Testis (tissue), 3 donors: Measurements from ENCODE around the gene MUC2. TPM values are rescaled to one million over a fixed set of nuclear protein-coding genes. Genes with fewer than 3 reads are reported as not detected.

Source experiments
- DNase-seq: peaks from one replicate; pipeline ENCODE4 v3.0.0-alpha.2; 2019
- H3K27ac ChIP-seq, 2 donors: fragments of 200-600 bp; sonication (generic); one replicate each; pipeline ENCODE4 v1.5.1; 2019
- H3K27me3 ChIP-seq: fragments of 200-600 bp; sonication (generic); one replicate; pipeline ENCODE4 v1.5.1; 2019
- H3K36me3 ChIP-seq: fragments of 200-600 bp; sonication (generic); one replicate; pipeline ENCODE4 v1.5.1; 2017; ENCODE audit warnings: low read depth; ENCODE audit errors: missing control alignments
- H3K4me1 ChIP-seq: fragments of 200-600 bp; sonication (generic); one replicate; pipeline ENCODE4 v1.5.1; 2019
- H3K4me3 ChIP-seq, 2 donors: fragments of 200-600 bp; sonication (generic); one replicate each; pipeline ENCODE4 v1.5.1; 2017 to 2019
- H3K9me3 ChIP-seq: fragments of 200-600 bp; sonication (generic); one replicate; pipeline ENCODE4 v1.5.1; 2017
- POLR2A ChIP-seq: fragments of 450-650 bp; IDR thresholded peaks from one replicate; pipeline ENCODE4 v1.6.1; 2017; ENCODE audit warnings: antibody characterized with exemption, mild to moderate bottlenecking, moderate library complexity
- WGBS, 2 donors: methylation state at CpG; one replicate each; pipeline ENCODE4 v1.1.5; 2018; 5-methylcytosine and 5-hydroxymethylcytosine counted together
- intact Hi-C: fragments of 100-400 bp; cut with DNase I; formaldehyde crosslinking; loops from one replicate; pipeline ENCODE4 v1.15.1; 2023; ENCODE audit warnings: low total_unique reads
- polyA plus RNA-seq: library from polyadenylated mRNA; stranded (reverse); fragments of 350-450 nt; fragmentation: Illumina TruSeq; extraction: RNeasy Lipid Tissue Mini Kit (QIAGEN cat#74804); gene quantifications from one replicate; pipeline ENCODE4 v1.2.3, GENCODE V29; 2014; ENCODE audit warnings: low read depth, low replicate concordance; ENCODE audit not compliant: insufficient read depth
- total RNA-seq, 2 donors: library from RNA; depleted of rRNA; stranded (reverse); fragments of >200 nt; gene quantifications; one replicate each; pipeline ENCODE4 v1.2.3, GENCODE V29; 2016
- TF ChIP-seq, protein P1 (sequence below), 3 experiments: fragments of 450-650 bp in 2 of 3; fragments of 200-600 bp in 1 of 3; sonication (generic) in 1 of 3; IDR thresholded peaks; one replicate each; pipeline ENCODE4 v1.5.1; 2016 to 2019; ENCODE audit warnings: antibody characterized with exemption in 3 of 3, mild to moderate bottlenecking in 2 of 3, moderate library complexity in 1 of 3

The MUC2 gene
- total and polyA plus RNA-seq, 3 donors from 2014 or later: 0.41 to 0.93 (median 0.47) TPM

GRCh38 chr11:1088927-1089737, 14.5 kb downstream of the MUC2 start:
- 86 to 90% methylated on average over 18 to 32 of the region's 33 CpGs for WGBS, 2 donors
- intact Hi-C loops: no loop called here
- no peaks in the 10 kb centered on the region for H3K36me3 ChIP-seq
- no peak for DNase-seq
- no peaks in the 10 kb centered on the region for H3K4me1 ChIP-seq
- H3K4me3 ChIP-seq: no peak overlapping the region
- H3K9me3 ChIP-seq: no peaks in the 10 kb centered on the region
- no peak overlapping the region for H3K27ac ChIP-seq
- no peak for TF ChIP-seq POLR2A
- TF ChIP-seq, protein P1, sequence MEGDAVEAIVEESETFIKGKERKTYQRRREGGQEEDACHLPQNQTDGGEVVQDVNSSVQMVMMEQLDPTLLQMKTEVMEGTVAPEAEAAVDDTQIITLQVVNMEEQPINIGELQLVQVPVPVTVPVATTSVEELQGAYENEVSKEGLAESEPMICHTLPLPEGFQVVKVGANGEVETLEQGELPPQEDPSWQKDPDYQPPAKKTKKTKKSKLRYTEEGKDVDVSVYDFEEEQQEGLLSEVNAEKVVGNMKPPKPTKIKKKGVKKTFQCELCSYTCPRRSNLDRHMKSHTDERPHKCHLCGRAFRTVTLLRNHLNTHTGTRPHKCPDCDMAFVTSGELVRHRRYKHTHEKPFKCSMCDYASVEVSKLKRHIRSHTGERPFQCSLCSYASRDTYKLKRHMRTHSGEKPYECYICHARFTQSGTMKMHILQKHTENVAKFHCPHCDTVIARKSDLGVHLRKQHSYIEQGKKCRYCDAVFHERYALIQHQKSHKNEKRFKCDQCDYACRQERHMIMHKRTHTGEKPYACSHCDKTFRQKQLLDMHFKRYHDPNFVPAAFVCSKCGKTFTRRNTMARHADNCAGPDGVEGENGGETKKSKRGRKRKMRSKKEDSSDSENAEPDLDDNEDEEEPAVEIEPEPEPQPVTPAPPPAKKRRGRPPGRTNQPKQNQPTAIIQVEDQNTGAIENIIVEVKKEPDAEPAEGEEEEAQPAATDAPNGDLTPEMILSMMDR (IDR thresholded peaks at IDR 0.05): no peak
- H3K27me3 ChIP-seq: no peaks in the 10 kb centered on the region

DNA sequence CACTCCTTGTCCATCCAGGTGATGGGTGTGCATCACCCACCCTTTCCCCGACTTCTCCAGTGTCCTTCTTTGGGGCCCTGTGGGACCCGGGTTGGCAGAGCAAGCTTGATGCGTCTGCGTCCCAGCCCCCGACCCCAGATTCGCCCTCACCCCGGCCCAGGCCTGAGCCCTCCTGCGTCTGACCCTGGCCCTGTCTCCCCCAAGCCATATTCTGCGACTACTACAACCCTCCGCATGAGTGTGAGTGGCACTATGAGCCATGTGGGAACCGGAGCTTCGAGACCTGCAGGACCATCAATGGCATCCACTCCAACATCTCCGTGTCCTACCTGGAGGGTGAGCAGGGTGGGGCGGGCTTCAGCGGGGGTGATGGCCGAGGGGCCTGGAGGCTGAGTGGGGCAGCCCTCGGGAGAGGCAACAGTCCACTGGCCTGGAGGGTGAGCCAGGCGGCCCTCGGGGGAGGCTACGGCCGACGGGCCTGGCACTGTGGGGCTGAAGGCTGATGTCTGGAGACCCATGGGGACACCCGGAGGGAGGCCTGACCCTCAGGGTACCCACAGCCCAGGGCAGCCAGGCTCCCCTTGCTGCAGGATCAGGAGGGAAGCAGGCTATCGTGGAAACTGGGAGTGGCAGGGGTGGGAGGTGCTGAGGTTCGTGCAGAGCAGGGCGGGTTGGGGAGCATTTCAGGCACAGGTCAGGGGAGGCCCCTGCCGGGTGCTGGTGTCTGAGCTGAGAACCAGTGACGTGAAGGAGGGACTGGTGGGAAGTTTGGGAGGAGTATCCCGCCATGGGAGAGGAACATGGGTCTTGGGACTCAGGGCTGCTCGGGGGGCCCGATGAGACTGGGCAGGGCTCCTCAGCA, 15.3 kb downstream of the MUC2 start:
- no peak for DNase-seq
- no peak for TF ChIP-seq POLR2A
- TF ChIP-seq, protein P1 (IDR thresholded peaks at IDR 0.05): no peak
- no peak overlapping the region for H3K27ac ChIP-seq
- H3K4me1 ChIP-seq: no peaks in the 10 kb centered on the region
- no peaks in the 10 kb centered on the region for H3K9me3 ChIP-seq
- no peaks in the 10 kb centered on the region for H3K36me3 ChIP-seq
- no peak overlapping the region for H3K4me3 ChIP-seq
- H3K27me3 ChIP-seq: no peaks in the 10 kb centered on the region
- WGBS, 2 donors: 86 to 89% methylated on average over 24 to 31 of the region's 31 CpGs
- intact Hi-C loops: no loop called here

- Histone ChIP-seq H3K36me3 (no peaks in the 10 kb centered on the region), H3K27me3 (no peaks in the 10 kb centered on the region), H3K4me3 (no peak overlapping the region), H3K9me3 (no peaks in the 10 kb centered on the region), H3K27ac (no peak overlapping the region), H3K4me1 (no peaks in the 10 kb centered on the region)
- no peak for TF ChIP-seq POLR2A
- TF ChIP-seq, protein P1 (IDR thresholded peaks at IDR 0.05): no peak
- DNase-seq: no peak
- WGBS, 2 donors: 88 to 92% methylated on average over 10 to 20 of the region's 20 CpGs
- intact Hi-C loops: no loop called here
Measured at GRCh38 chr11:1090600-1091331, 16.1 kb downstream of the MUC2 start.

DNA sequence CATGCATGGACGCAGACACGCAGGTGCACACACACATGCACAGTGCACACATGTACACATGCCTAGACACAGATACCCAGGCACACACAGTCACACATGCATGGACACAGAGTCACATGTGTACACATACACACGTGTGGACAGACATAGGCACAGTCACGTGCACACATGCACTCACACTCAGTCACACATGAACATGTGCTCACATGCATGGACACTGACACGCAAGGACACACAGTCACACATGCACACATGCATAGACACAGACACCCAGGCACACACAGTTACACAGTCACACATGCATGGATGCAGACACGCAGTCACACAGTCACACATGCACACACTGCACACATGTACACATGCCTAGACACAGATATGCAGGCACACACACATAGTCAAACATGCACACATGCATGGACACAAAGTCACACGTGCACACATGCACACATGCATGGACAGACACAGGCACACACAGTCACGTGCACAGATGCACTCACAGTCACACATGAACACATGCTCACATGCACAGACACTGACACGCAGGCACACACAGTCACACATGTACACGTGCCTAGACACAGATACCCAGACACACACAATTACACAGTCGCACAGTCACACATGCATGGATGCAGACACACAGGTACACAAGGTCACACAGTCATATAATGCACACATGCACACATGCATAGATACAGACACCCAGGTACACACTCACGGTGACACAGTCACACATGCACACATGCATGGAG, 16.8 kb downstream of the MUC2 start:
- Histone ChIP-seq H3K4me3 (no peak overlapping the region), H3K4me1 (no peaks in the 10 kb centered on the region), H3K9me3 (no peaks in the 10 kb centered on the region), H3K36me3 (no peaks in the 10 kb centered on the region), H3K27me3 (no peaks in the 10 kb centered on the region), H3K27ac (no peak overlapping the region)
- DNase-seq: no peak
- TF ChIP-seq, protein P1 (IDR thresholded peaks at IDR 0.05): no peak
- intact Hi-C loops: no loop called here
- 70 to 88% methylated on average over 8 to 12 of the region's 12 CpGs for WGBS, 2 donors
